Thyroid gland (tissue), 4 donors: ENCODE measurements around the gene ITGA8. TPM values are rescaled to one million over a fixed set of nuclear protein-coding genes. Genes with fewer than 3 reads are reported as not detected.
A peak's percentile ranks its signal among the peaks of the same experiment; 100 is the strongest.

Experiments
- DNase-seq, 2 donors: peaks; one replicate each; pipeline ENCODE4 v3.0.0-alpha.2; 2019
- H3K27ac ChIP-seq, 3 donors: fragments of 200-600 bp; sonication (generic); 1 replicate in 2 of 3; 2 replicates in 1 of 3; pipeline ENCODE4 v1.5.1; 2016 to 2019; ENCODE audit warnings: mild to moderate bottlenecking in 1 of 3, moderate library complexity in 1 of 3
- H3K27me3 ChIP-seq: fragments of 200-600 bp; sonication (generic); one replicate; pipeline ENCODE4 v1.5.1; 2019
- H3K36me3 ChIP-seq, 2 donors: fragments of 200-600 bp; sonication (generic); one replicate each; pipeline ENCODE4 v1.5.1; 2016 to 2019
- H3K4me1 ChIP-seq, 2 donors: fragments of 200-600 bp; sonication (generic); one replicate each; pipeline ENCODE4 v1.5.1; 2017 to 2019
- H3K4me3 ChIP-seq, 3 donors: fragments of 200-600 bp; sonication (generic); replicated peaks in 1 of 3; 1 replicate in 2 of 3; 2 replicates in 1 of 3; pipeline ENCODE4 v1.5.1; 2016; ENCODE audit warnings: mild to moderate bottlenecking in 1 of 3
- H3K9me3 ChIP-seq: fragments of 200-600 bp; sonication (generic); one replicate; pipeline ENCODE4 v1.5.1; 2017
- POLR2A ChIP-seq, 2 donors: fragments of 450-650 bp; IDR thresholded peaks; one replicate each; pipeline ENCODE4 v1.6.1; 2017; ENCODE audit warnings: antibody characterized with exemption in 2 of 2, mild to moderate bottlenecking in 2 of 2, moderate library complexity in 1 of 2
- WGBS, 2 donors: methylation state at CpG; one replicate each; pipeline ENCODE4 v1.1.5; 2017; 5-methylcytosine and 5-hydroxymethylcytosine counted together
- intact Hi-C: fragments of 100-400 bp; cut with DNase I; formaldehyde crosslinking; loops from one replicate; pipeline ENCODE4 v1.15.1; 2023
- total RNA-seq, 4 donors: library from RNA; depleted of rRNA; stranded (reverse); fragments of >200 nt; gene quantifications; one replicate each; pipeline ENCODE4 v1.2.3, GENCODE V29; 2016
- TF ChIP-seq, protein P1 (sequence below), 6 experiments: fragments of 200-600 bp in 3 of 6; fragments of 450-650 bp in 3 of 6; sonication (generic) in 3 of 6; IDR thresholded peaks; one replicate each; pipeline ENCODE4 v1.5.1; 2016 to 2019; ENCODE audit warnings: antibody characterized with exemption in 6 of 6, mild to moderate bottlenecking in 2 of 6, inconsistent platforms in 1 of 6, moderate library complexity in 1 of 6

The ITGA8 gene
- total RNA-seq, 4 donors from 2014 or later: 4.6 to 14.8 (median 4.9) TPM

DNA sequence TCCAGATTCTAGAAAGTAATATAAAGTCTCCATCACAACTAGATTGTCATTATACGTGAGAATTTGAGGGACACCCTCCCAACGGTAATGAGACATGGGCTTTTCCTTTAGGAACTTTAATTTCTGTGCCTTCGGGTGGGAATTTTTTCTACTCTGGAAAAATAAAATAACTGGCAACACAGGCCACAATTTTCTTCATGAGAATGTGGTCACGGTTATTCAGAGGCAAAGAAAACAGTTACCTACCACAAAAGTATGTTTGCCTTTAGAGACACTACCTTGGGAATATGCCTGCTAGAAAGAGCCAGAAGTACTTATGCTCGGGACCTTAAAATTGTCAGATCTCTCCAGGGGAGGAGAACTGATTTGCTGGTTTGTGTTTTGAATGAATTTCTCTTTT is 99.4 kb downstream of the ITGA8 start:
- Histone ChIP-seq H3K36me3 (no peaks in the 10 kb centered on the region), H3K27ac (no peak overlapping the region), H3K4me1 (no peaks in the 10 kb centered on the region), H3K4me3 (no peak overlapping the region), H3K9me3 (no peaks in the 10 kb centered on the region), H3K27me3 (no peaks in the 10 kb centered on the region)
- WGBS, 2 donors: 63 to 70% methylated on average over 5 of the region's 5 CpGs
- DNase-seq: no peak
- TF ChIP-seq POLR2A (IDR thresholded peaks at IDR 0.05): no peak
- TF ChIP-seq, protein P1, sequence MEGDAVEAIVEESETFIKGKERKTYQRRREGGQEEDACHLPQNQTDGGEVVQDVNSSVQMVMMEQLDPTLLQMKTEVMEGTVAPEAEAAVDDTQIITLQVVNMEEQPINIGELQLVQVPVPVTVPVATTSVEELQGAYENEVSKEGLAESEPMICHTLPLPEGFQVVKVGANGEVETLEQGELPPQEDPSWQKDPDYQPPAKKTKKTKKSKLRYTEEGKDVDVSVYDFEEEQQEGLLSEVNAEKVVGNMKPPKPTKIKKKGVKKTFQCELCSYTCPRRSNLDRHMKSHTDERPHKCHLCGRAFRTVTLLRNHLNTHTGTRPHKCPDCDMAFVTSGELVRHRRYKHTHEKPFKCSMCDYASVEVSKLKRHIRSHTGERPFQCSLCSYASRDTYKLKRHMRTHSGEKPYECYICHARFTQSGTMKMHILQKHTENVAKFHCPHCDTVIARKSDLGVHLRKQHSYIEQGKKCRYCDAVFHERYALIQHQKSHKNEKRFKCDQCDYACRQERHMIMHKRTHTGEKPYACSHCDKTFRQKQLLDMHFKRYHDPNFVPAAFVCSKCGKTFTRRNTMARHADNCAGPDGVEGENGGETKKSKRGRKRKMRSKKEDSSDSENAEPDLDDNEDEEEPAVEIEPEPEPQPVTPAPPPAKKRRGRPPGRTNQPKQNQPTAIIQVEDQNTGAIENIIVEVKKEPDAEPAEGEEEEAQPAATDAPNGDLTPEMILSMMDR (IDR thresholded peaks at IDR 0.05): no peak
- intact Hi-C loops: no loop called here

- intact Hi-C loops: no loop called here
- Histone ChIP-seq H3K4me1 (no peaks in the 10 kb centered on the region), H3K27ac (no peak overlapping the region), H3K36me3 (no peaks in the 10 kb centered on the region), H3K27me3 (no peaks in the 10 kb centered on the region), H3K4me3 (no peak overlapping the region), H3K9me3 (no peaks in the 10 kb centered on the region)
- WGBS, 2 donors: 83 to 87% methylated on average over 2 of the region's 2 CpGs
- TF ChIP-seq POLR2A (IDR thresholded peaks at IDR 0.05): no peak
- TF ChIP-seq, protein P1 (IDR thresholded peaks at IDR 0.05): no peak
- no peak for DNase-seq
These were observed 110.5 kb downstream of the ITGA8 start for GRCh38 chr10:15609246-15609645.

DNA sequence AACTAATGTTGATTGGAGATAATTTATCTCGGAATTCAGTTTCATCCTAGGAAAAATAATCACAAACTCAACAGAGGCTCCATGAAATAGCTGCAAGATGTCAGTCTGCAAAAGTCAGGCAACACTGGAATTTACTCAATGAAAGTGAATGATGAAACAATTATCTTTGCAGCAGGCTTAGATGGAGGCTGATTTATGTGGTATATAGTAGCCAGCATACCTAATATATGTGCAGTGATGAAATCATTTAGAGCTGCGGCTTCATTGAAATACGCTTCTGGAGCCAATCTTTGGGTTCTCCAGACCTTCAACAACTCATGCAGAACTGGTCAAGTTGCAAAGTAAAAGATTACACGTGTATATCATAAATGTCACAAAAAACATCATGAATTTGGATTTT is 113.3 kb downstream of the ITGA8 start:
- DNase-seq: no peak
- no peaks in the 10 kb centered on the region for H3K4me1 ChIP-seq
- H3K9me3 ChIP-seq: no peaks in the 10 kb centered on the region
- no peak overlapping the region for H3K4me3 ChIP-seq
- no peaks in the 10 kb centered on the region for H3K27me3 ChIP-seq
- no peak overlapping the region for H3K27ac ChIP-seq
- TF ChIP-seq, protein P1 (IDR thresholded peaks at IDR 0.05): no peak
- no peak for TF ChIP-seq POLR2A (IDR thresholded peaks at IDR 0.05)
- intact Hi-C loops: no loop called here
- 83 to 88% methylated on average over 4 of the region's 4 CpGs for WGBS, 2 donors
- H3K36me3 ChIP-seq: no peaks in the 10 kb centered on the region

DNA sequence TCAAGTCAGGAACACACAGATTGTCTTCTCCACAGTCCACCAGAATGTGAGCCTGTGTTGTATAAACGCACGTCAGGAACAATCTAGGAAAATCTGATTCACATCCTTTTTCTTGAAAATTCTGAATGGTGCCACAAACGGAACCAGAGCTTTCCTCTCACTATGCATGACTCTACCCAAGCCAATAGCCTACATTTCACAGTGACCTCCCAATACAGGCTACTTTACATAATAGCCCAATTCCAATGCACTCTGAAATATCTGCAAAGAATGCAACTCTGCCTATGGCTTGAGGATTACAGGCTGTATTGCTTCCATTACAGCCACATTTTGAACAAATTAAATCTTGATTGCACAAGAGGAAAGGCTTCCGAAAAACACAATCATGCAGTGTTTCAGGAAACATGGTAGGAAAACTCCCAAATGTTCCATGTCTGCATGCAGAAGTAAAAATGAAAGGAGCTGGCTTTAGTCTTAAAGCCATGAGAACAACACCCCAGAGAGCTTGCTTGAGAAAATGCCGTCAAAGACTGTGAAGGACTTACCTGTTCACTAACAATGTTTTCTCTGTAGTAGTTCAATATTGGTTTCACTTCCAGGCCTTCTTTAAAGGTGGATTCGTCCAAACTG is 113.9 kb downstream of the ITGA8 start:
- Histone ChIP-seq H3K4me1 (no peaks in the 10 kb centered on the region), H3K36me3 (no peaks in the 10 kb centered on the region), H3K9me3 (no peaks in the 10 kb centered on the region), H3K27ac (peak overlapping the region in 1 of 3 donors; percentile 33), H3K27me3 (no peaks in the 10 kb centered on the region), H3K4me3 (no peak overlapping the region)
- intact Hi-C loops: no loop called here
- no peak for TF ChIP-seq POLR2A (IDR thresholded peaks at IDR 0.05)
- TF ChIP-seq, protein P1 (IDR thresholded peaks at IDR 0.05): no peak
- WGBS, 2 donors: 67 to 78% methylated on average over 6 of the region's 6 CpGs
- no peak for DNase-seq

- H3K36me3 ChIP-seq: no peaks in the 10 kb centered on the region
- H3K27me3 ChIP-seq: no peaks in the 10 kb centered on the region
- DNase-seq: no peak
- no peaks in the 10 kb centered on the region for H3K9me3 ChIP-seq
- TF ChIP-seq POLR2A (IDR thresholded peaks at IDR 0.05): no peak
- TF ChIP-seq, protein P1 (IDR thresholded peaks at IDR 0.05): no peak
- no peak overlapping the region for H3K4me3 ChIP-seq
- WGBS, 2 donors: 60 to 67% methylated on average over 3 of the region's 3 CpGs
- no peaks in the 10 kb centered on the region for H3K4me1 ChIP-seq
- H3K27ac ChIP-seq: no peak overlapping the region
- intact Hi-C loops: no loop called here
These were observed 116.2 kb downstream of the ITGA8 start for GRCh38 chr10:15603446-15604011.
